Thyroid gland (tissue), 4 donors: Measurements from ENCODE around the gene IRF7.

Experiments
- POLR2A ChIP-seq, 2 donors: fragments of 450-650 bp; IDR thresholded peaks; one replicate each; pipeline ENCODE4 v1.6.1; 2017; ENCODE audit warnings: antibody characterized with exemption in 2 of 2, mild to moderate bottlenecking in 2 of 2, moderate library complexity in 1 of 2
- TF ChIP-seq, protein P1 (sequence below), 6 experiments: fragments of 200-600 bp in 3 of 6; fragments of 450-650 bp in 3 of 6; sonication (generic) in 3 of 6; IDR thresholded peaks; one replicate each; pipeline ENCODE4 v1.5.1; 2016 to 2019; ENCODE audit warnings: antibody characterized with exemption in 6 of 6, mild to moderate bottlenecking in 2 of 6, inconsistent platforms in 1 of 6, moderate library complexity in 1 of 6

DNA sequence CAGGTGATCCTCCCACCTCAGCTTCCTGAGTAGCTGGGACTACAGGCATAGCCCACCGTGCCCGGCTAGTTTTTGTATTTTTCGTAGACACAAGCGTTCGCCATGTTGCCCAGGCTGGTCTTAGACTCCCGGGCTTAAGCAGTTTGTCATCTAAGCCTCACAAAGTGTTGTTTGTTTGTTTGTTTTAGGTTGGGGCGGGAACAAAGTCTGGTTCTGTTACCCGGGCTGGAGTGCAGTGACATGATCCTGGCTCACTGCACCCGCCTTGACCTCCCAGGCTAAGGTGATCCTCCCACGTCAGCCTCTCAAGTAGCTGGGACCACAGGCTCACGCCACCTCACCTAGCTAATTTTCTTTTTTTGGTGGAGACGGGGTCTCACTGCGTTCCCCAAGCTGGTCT is 12.6 kb downstream of the IRF7 start:
- TF ChIP-seq, protein P1, sequence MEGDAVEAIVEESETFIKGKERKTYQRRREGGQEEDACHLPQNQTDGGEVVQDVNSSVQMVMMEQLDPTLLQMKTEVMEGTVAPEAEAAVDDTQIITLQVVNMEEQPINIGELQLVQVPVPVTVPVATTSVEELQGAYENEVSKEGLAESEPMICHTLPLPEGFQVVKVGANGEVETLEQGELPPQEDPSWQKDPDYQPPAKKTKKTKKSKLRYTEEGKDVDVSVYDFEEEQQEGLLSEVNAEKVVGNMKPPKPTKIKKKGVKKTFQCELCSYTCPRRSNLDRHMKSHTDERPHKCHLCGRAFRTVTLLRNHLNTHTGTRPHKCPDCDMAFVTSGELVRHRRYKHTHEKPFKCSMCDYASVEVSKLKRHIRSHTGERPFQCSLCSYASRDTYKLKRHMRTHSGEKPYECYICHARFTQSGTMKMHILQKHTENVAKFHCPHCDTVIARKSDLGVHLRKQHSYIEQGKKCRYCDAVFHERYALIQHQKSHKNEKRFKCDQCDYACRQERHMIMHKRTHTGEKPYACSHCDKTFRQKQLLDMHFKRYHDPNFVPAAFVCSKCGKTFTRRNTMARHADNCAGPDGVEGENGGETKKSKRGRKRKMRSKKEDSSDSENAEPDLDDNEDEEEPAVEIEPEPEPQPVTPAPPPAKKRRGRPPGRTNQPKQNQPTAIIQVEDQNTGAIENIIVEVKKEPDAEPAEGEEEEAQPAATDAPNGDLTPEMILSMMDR (IDR thresholded peaks at IDR 0.05): no peak
- no peak for TF ChIP-seq POLR2A (IDR thresholded peaks at IDR 0.05)
